Measurements from ENCODE around the gene CARS1.

- no peak for TF ChIP-seq EZH2phosphoT487 (conservative IDR thresholded peaks at IDR 0.05; ENCODE audit: low read length)
- no peak for TF ChIP-seq CTCF (IDR thresholded peaks at IDR 0.05; ENCODE audit: insufficient read depth, low read length, poor library complexity, severe bottlenecking)
Measured at GRCh38 chr11:3077189-3077836, 20.1 kb upstream of the CARS1 start.
